Midbrain (tissue), 1 donor: Measurements from ENCODE around the gene ATP9B.
"Not testable (repeated sequence)": the region's sequence is repeated elsewhere in the genome, so short reads cannot be mapped to it uniquely, and the experiment has no call there.

ENCODE experiments used
- DNase-seq: peaks from one replicate; lab custom pipeline; 2025; lab: John Stamatoyannopoulos, UW

The ATP9B gene

DNA sequence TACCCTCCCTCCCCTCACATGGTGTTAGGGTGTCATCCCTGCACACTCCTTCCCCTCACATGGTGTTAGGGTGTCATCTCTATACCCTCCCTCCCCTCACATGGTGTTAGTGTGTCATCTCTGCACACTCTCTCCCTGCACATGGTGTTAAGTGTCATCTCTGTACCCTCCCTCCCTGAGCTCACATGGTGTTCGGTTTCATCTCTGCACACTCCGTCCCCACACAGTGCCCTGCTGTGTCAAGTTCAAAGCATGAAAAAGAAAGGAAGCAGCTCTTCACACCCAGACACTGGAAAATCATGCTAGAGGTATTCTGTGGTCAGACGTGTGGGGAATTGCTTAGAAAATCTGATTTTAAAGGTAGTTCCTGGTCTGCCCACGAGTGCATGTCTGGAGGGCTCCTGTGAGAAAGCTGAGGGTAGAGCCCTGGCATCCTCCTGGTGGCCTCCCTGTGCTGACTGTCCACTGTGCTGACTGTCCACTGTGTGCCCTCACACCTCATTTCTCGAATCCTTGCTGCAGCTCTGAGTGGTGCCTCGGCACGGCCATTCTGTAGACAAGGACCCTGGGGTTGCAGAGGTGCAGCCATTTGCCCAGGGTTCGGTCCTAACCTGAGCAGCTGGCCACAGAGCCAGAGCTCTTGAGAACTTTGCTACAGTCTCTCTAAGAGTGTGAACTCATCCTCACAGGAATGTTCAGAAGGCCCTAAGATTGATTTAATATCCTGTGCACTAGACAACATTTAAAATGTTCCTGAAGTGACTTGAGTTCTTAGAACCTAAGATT, 257.4 kb downstream of the ATP9B start:
- DNase-seq, result no peak

DNA sequence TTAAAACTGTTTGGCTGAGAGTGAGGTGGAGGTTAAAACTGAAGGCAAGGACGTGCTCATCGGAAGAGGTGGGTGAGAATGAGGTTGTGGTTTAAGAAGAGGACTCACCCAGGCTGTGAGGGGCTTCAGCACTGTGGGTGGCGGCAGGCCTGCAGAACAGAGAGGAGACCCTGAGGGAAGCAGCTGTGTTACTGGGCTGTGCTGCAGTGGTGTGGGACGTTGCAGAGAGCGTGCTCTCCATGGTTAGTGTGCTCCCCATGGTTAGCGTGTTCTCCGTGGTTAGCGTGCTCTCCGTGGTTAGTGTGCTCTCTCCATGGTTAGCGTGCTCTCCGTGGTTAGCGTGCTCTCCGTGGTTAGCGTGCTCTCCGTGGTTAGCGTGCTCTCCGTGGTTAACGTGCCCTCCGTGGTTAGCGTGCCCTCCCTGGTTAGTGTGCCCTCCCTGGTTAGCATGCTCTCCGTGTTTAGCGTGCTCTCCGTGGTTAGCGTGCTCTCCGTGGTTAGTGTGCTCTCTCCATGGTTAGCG, 258.1 kb downstream of the ATP9B start:
- DNase-seq, result no peak

DNA sequence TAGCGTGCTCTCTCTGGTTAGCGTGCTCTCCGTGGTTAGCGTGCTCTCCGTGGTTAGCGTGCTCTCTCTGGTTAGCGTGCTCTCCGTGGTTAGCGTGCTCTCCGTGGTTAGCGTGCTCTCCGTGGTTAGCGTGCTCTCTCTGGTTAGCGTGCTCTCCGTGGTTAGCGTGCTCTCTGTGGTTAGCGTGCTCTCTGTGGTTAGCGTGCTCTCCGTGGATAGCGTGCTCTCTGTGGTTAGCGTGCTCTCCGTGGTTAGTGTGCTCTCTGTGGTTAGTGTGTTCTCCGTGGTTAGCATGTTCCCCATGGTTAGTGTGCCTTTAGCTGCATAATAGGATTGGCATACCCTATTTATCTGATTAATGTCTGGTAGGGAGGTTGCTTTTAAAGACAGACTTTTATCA, 258.7 kb downstream of the ATP9B start:
- not testable (repeated sequence) for DNase-seq

DNA sequence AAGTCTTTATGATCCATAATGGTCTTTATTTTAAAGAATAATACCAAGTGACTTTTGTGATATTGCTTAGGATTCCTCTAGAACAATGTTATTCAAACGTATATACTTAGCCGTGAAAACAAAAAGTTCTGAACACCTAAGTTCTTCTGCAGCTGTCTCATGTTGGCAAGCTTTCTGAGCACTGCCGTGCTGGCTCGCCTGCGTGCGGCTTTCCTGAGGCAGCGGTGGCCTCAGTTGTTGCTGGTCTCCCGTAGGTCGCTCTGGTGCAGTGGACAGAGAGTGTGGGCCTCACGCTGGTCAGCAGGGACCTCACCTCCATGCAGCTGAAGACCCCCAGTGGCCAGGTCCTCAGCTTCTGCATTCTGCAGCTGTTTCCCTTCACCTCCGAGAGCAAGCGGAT, 259.7 kb downstream of the ATP9B start:
- DNase-seq, result no peak

DNA sequence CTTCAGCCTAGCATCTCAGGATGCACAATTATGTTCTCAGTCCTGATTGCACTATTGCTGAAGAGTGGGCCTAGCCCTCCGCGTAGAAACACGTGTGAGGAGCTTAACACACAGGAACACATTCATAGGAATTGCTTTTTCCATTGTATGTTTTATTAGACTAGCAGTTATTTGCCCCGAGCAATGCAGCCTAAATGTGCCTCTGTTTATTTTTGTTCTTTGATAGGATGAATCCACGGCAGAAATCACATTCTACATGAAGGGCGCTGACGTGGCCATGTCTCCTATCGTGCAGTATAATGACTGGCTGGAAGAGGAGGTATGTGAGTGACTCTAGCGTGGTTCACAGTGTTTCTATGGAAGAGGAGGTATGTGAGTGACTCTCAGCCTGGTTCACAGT, 260.6 kb downstream of the ATP9B start:
- DNase-seq, result no peak

DNA sequence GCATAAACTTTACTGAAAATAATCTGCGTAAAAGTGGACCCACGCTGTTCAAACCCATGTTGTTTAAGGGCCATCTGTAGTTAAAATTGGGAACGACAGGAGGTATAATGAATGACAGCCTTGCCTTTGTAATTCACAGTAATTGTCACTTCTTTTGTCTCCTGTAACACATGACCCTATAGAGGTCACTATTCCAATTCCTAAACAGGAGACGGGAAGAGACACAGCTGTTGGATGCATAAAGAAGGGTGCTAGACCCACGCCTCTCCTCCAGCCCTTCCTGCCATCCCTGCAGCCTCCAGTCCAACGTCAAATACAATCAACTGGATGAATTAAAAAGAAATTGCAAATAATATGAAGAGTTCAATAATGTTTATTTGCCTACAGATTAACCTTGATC, 263.5 kb downstream of the ATP9B start:
- DNase-seq, result no peak

DNA sequence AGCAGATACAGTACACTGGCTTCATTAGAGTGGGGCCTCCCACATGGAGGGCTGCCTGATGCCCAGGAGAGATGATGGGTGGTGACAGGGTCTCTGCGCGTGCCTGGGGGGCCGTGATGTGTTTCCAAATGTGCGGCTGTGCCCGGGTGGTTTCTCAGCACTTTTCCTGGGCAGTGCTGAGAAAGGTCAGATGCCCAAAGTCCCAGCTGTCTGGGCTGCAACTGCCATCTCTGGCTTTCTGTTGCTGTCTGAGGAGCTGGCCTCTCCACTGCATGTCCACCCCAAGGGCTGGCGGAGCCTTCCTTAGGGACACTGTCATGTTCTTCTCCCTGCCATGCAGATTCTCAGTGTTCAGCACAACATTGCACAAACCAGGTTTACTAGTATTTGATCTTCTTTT, 263.9 kb downstream of the ATP9B start:
- no peak for DNase-seq

DNA sequence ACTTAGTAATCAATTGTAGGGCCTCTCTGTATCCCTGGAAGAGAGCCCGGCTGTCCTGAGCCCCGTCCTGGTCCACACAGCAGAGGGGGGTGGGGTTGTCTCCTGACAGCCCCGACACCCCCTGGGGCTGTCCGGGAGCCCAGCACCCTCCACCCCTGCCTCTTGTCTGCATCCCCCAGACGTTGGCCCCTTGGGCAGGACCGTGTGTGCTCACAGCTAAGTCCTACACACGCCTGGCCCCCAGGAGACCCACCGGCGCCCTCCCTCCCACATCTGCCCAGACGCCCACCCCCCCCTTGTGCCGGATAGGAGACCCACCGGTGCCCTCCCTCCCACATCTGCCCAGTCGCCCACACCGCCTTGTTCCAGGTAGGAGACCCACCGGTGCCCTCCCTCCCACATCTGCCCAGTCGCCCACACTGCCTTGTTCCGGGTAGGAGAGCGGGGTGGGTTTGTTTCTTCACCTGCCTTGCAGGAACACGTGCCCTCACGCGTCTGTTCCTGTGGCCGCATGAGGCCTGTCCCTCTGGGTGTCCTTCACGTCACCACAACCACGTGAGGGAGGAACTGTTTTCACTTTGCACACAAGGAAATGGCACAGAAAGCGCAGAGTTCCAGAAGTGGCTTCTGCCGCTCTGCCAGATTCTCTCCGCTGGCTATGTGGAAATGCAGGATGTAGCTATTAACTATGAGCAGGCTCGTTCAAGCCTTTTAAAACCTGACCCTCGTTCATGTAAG, 265.5 kb downstream of the ATP9B start:
- no peak for DNase-seq

DNA sequence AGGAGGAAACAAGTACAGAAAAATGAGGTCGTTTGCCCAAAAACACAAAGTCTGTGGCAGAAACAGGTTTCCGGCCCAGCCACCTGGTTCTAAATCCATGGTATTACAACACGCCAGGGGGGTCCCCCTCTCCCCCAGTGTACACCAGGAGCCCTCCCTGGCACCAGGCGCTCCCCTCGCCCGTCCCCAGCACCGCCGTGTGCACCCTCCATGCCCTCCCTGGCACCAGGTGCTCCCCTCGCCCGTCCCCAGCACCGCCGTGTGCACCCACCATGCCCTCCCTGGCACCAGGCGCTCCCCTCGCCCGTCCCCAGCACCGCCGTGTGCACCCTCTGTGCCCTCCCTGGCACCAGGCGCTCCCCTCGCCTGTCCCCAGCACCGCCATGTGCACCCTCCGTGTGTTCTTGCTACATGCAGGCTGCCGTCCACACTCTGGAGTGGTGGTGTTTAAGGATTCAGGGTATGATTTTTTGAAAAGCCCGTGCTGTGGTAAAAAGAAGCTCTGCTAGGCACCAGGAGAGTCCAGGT, 266.7 kb downstream of the ATP9B start:
- DNase-seq, result no peak

DNA sequence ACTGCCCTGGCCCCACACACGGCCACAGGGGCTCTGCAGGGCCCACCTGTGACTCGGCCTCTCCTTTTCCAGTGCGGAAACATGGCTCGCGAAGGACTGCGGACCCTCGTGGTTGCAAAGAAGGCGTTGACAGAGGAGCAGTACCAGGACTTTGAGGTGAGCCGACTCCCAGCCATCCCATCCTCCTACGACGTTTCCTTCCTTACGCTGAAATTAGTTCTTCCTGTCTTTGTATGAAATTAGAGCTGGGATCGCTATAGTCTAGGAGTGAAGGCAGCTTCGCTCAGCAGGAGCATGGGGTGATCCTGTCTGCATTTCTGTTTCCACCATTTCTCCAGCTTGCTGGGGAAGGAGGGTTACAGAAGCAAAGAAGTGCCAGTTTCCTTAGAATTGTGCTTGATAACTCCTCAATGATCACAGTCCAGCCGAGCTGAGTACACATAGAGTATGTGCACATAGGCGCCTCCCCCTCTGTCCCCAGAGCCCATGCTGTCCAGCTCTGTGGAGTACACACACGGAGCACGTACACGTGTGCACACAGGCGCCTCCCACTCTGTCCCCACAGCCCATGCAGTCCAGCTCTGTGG, 267.5 kb downstream of the ATP9B start:
- DNase-seq, result no peak

DNA sequence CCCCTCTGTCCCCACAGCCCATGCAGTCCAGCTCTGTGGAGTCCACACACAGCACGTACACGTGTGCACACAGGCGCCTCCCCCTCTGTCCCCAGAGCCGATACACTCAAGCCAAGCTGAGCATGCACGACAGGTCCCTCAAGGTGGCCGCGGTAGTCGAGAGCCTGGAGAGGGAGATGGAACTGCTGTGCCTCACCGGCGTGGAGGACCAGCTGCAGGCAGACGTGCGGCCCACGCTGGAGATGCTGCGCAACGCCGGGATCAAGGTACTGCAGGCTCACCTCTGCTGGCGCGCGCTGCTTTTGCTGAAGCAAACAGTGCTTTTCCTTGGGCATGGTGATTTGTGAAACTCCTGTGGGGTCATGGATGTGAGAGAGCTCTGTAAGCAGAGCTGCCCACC, 268.0 kb downstream of the ATP9B start:
- DNase-seq, result no peak

DNA sequence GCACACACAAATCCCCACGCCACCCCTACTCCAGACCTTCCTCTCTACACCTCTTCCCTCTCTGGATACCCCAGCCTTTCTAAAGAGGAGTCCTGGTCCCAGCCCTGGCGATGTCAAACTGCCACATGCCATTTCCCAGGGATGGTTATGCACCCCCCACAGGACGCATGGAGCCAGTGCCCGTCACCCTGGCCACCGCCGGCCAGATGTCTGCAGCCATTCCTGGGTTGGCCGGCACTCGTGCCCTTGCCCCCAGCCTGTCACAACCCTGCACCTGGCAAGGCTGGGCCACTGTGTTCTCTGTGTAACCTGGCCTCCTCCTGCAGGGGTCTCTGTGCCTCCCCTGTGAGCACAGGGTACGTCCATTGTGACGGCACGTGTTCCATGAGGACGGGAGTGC, 268.4 kb downstream of the ATP9B start:
- no peak for DNase-seq

DNA sequence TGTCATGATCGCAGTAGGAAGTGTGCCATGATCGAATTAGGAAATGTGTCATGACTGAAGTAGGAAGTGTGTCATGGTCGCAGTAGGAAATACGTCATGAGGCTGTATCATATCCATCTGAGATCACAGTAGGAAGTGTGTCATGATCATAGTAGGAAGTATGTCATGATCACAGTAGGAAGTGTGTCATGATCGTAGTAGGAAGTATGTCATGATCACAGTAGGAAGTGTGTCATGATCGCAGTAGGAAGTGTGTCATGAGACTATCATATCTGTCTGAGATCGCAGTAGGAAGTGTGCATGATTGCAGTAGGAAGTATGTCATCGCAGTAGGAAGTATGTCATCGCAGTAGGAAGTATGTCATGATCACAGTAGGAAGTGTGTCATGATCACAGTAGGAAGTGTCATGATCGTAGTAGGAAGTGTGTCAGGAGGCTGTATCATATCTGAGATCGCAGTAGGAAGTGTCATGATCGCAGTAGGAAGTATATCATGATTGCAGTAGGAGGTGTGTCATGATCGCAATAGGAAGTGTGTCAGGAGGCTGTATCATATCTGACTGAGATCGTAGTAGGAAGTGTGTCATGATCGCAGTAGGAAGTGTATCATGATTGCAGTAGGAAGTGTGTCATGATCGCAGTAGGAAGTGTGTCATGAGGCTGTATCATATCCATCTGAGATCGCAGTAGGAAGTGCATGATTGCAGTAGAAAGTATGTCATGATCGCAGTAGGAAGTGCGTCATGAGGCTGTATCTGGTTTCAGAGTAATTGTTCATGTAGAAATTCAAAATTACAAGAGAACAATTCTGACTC, 270.1 kb downstream of the ATP9B start:
- DNase-seq, result no peak

DNA sequence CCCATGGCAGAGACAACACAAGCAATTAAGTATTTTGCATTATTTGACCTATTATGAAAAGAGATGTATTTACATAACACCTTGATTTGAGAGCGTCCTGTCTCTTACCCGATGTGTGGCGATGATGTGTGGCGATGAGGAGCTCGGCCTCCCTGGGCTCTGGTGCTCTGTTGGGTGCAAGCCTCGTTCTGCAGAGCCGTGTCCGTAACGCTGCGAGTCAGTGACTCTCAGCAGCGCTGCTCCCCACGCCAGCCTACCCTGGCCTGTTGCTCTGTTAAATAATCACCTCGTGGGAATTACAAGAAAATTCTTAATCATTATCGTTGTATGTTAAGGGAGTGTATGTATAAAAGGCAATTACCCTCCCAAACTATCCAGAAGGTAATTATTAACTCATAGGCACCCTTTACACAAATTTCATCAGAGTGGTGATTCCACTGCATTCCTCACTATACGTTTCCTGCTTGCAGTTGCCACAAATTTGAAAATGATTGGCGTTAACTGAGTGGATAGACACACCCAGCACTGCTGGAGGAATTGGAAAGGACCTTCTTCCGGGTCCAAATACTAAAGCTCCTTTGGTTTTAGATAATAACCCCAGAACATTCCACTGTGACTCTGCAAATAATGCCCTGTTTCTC, 274.5 kb downstream of the ATP9B start:
- no peak for DNase-seq

DNA sequence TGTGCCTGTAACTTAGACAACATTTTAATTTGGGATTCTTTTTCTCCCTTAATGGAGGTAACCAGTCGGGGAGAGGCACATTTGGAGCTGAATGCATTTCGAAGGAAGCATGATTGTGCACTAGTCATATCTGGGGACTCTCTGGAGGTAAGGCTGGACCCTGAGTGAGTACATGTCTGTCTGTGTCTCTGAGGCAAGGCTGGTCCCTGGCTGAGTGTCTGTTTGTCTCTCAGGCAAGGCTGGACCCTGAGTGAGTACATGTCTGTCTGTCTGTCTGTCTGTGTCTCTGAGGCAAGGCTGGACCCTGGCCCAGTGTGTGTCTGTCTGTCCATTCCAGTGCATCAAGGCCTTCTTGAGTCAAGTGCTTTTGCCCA, 275.0 kb downstream of the ATP9B start:
- DNase-seq, result no peak

DNA sequence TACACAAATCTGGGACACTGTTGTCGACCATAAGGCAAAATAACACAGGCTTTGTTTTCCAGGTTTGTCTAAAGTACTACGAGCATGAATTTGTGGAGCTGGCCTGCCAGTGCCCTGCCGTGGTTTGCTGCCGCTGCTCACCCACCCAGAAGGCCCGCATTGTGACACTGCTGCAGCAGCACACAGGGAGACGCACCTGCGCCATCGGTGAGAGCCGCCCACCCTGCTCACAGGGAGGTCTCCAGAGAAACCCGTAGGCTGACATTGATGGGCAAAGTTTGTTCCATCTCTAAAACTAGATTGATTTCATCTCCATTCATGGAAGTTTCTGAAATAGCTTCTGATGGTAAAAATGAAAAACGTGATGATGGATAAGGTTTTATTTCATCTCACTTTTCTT, 276.2 kb downstream of the ATP9B start:
- no peak for DNase-seq

DNA sequence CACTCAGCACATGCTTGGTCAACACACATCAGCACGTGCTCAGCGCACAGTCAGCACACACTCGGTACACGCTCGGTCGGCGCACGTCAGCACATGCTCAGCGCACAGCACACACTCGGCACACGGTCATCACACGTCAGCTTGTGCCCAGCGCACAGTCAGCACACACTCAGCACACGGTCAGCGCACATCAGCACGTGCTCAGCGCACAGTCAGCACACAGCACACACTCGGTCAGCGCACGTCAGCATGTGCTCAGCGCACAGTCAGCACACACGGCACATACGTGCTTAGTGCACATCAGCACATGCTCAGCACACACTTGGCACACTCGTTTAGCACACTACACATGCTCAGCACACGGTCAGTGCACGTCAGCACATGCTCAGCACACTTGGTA, 276.8 kb downstream of the ATP9B start:
- no peak for DNase-seq

DNA sequence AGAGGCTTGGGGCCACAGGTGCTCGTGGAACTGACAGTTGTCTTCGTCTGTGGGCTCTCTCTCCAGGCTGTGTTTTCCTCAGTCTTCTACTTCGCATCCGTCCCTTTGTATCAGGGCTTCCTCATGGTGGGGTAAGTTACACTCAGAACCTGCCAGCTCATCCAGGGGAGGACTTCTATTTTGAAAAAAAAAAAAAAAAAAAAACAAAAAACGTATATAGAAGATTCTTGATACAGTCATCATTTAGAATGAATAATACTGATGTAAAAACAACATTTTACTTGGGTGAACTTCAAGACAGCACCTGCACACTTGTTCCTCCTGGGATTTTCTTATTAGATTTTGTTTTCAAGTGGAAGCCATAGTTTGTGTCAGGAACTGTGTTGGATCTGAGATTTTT, 278.9 kb downstream of the ATP9B start:
- no peak for DNase-seq

DNA sequence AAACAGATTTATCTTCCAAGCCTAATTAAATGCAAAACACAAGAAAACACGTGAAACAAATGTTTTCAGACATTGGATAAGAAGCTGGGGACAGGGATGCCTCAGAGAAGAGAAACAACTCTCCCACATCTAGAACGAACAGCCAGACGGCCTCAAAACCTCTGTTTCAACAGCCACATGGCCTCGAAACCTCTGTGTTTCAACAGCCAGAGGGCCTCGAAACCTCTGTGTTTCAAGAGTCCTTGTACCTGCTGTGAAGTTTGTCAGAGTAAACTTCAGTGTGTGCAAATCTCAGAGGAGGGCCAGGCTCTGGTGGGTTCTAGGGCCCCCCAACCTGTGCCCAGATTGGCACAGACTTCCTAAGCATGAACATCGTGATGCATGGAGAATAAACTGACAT, 283.2 kb downstream of the ATP9B start:
- no peak for DNase-seq

DNA sequence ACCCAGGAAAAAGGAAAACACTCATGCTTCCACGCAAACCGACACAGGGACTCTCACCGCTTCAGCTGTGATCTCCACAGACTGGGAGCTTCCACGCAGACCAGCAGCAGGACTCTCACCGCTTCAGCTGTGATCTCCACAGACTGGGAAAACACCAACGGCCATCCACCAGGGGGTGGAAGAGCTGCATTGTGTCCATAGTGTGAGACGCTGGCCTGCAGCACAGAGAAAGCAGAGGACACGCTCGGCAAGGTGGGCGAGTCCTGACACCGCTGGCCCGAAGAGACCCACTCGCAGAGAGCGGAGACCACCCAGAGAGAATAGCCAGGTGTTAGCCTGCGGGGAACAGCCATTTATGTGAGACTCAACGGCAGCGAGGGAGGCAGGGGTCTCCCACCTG, 284.1 kb downstream of the ATP9B start:
- peak; percentile 66 for DNase-seq

DNA sequence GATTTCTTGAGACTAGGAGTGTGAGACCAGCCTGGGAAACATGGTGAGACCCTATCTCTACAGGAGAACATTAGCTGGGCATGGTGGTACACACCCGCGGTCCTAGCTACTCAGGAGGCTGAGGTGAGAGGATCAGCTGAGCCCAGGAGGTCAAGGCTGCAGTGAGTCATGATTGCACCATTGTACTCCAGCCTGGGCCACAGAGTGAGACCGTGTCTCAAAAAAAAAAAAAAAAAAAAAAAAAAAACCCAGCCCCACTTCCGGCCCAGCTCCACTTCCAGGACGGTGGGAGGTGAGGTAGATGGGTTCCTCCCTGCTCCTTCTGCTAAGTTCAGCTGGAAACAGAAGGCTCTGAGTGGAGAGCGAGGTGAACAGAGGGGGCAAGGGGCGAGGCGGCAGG, 285.2 kb downstream of the ATP9B start:
- DNase-seq, result no peak
